B cell (primary cell): ENCODE data around the gene STX5. TPM values are rescaled to one million over a fixed set of nuclear protein-coding genes. Genes with fewer than 3 reads are reported as not detected.
A peak's percentile ranks its signal among the peaks of the same experiment; 100 is the strongest.

Experiments
- ATAC-seq: fragments of 200-7000 bp; cut with Tn5 transposase; one replicate; pipeline ENCODE4 v1.10.0; 2021; ENCODE audit warnings: low read depth, mild to moderate bottlenecking, moderate number of reproducible peaks, moderate library complexity
- CTCF ChIA-PET: fragments of 350-600 bp; sonication (Branson Sonifier 250); formaldehyde crosslinking; loops from one replicate; lab custom pipeline; 2021; ENCODE audit warnings: antibody characterized with exemption, inconsistent platforms; lab: Charles Lee
- POLR2A ChIA-PET: fragments of 350-600 bp; sonication (Branson Sonifier 250); formaldehyde crosslinking; loops from one replicate; lab custom pipeline; 2021; ENCODE audit warnings: antibody characterized with exemption; lab: Charles Lee
- DNase-seq: peaks from one replicate; pipeline ENCODE4 v3.0.0; 2013
- H2AFZ ChIP-seq: 2 replicates; pipeline ENCODE4 v1.6.1; 2012; ENCODE audit warnings: mild to moderate bottlenecking, low read depth, low read length; ENCODE audit not compliant: insufficient read depth, poor library complexity, severe bottlenecking
- H3K27ac ChIP-seq, 2 donors: 1 replicate in 1 of 2; 2 replicates in 1 of 2; pipeline ENCODE4 v1.5.1; 2012 to 2013; ENCODE audit warnings: low read length in 2 of 2, mild to moderate bottlenecking in 2 of 2, moderate library complexity in 1 of 2
- H3K27me3 ChIP-seq, 4 experiments: fragments of 200-600 bp in 1 of 4; sonication (generic) in 1 of 4; replicated peaks in 1 of 4; 1 replicate in 2 of 4; 2 replicates in 2 of 4; pipeline versions ENCODE4 v1.6.1 to v1.7.0; 2013 to 2016; ENCODE audit warnings: low read length in 3 of 4, mild to moderate bottlenecking in 2 of 4, mixed read lengths in 1 of 4, moderate library complexity in 1 of 4; ENCODE audit not compliant: insufficient read depth in 4 of 4, control insufficient read depth in 3 of 4; ENCODE audit errors: control extremely low read depth in 1 of 4
- H3K36me3 ChIP-seq, 2 experiments: replicated peaks in 1 of 2; 1 replicate in 1 of 2; 2 replicates in 1 of 2; pipeline versions ENCODE4 v1.6.1 to v1.7.1; 2013; ENCODE audit warnings: low read length in 1 of 2; ENCODE audit not compliant: insufficient read depth in 2 of 2, control insufficient read depth in 1 of 2; ENCODE audit errors: control extremely low read depth in 1 of 2, extremely low read depth in 1 of 2
- H3K4me1 ChIP-seq, 2 donors: fragments of 200-600 bp in 1 of 2; sonication (generic) in 1 of 2; 1 replicate in 1 of 2; 2 replicates in 1 of 2; pipeline versions ENCODE4 v1.5.1 to v1.6.1; 2013 to 2017; ENCODE audit warnings: low read length in 2 of 2; ENCODE audit not compliant: control insufficient read depth in 2 of 2, insufficient read depth in 2 of 2
- H3K4me2 ChIP-seq: replicated peaks from 2 replicates; pipeline ENCODE3; 2012; ENCODE audit warnings: mild to moderate bottlenecking, low read depth, low read length; ENCODE audit not compliant: poor library complexity, severe bottlenecking
- H3K4me3 ChIP-seq, 5 experiments: fragments of 200-600 bp in 1 of 5; sonication (generic) in 1 of 5; 1 replicate in 3 of 5; 2 replicates in 2 of 5; pipeline versions ENCODE4 v1.5.1 to v1.7.0; 2011 to 2016; ENCODE audit warnings: low read length in 4 of 5, mild to moderate bottlenecking in 4 of 5, low read depth in 2 of 5, control low read depth in 1 of 5, moderate library complexity in 1 of 5; ENCODE audit not compliant: insufficient read depth in 1 of 5; ENCODE audit errors: control extremely low read depth in 1 of 5, extremely low read depth in 1 of 5
- H3K79me2 ChIP-seq: fragments of 200-600 bp; sonication (generic); one replicate; pipeline ENCODE4 v1.6.0; 2016; ENCODE audit warnings: low read length; ENCODE audit not compliant: control insufficient read depth, insufficient read depth
- H3K9ac ChIP-seq: fragments of 200-600 bp; sonication (generic); 2 replicates; pipeline ENCODE4 v1.6.1; 2017; ENCODE audit warnings: mild to moderate bottlenecking, low read length, moderate library complexity
- H3K9me3 ChIP-seq, 3 donors: one replicate each; pipeline versions ENCODE4 v1.6.1 to v1.7.1; 2013; ENCODE audit warnings: low read length in 2 of 3; ENCODE audit not compliant: control insufficient read depth in 2 of 3, insufficient read depth in 1 of 3; ENCODE audit errors: control extremely low read depth in 1 of 3
- H4K20me1 ChIP-seq: 2 replicates; pipeline ENCODE4 v1.6.0; 2012; ENCODE audit warnings: mild to moderate bottlenecking, low read length; ENCODE audit not compliant: insufficient read depth, control insufficient read depth, poor library complexity, severe bottlenecking
- H3K27ac Mint-ChIP-seq: one replicate; pipeline ENCODE4 v1.8.0; 2021; ENCODE audit warnings: mixed read lengths
- H3K27me3 Mint-ChIP-seq: one replicate; pipeline ENCODE4 v1.8.0; 2021; ENCODE audit warnings: mixed read lengths
- H3K4me1 Mint-ChIP-seq: one replicate; pipeline ENCODE4 v1.8.0; 2021; ENCODE audit warnings: mixed read lengths
- H3K4me3 Mint-ChIP-seq: one replicate; pipeline ENCODE4 v1.8.0; 2021; ENCODE audit warnings: mixed read lengths
- H3K9me3 Mint-ChIP-seq: one replicate; pipeline ENCODE4 v1.8.0; 2022; ENCODE audit warnings: mixed read lengths; ENCODE audit not compliant: insufficient read depth
- EZH2 ChIP-seq: IDR thresholded peaks from 2 replicates; pipeline ENCODE4 v1.6.1; 2012; ENCODE audit warnings: borderline replicate concordance, low read depth, mild to moderate bottlenecking, moderate library complexity, low read length; ENCODE audit not compliant: insufficient read depth, poor library complexity, severe bottlenecking
- intact Hi-C: fragments of 100-400 bp; cut with micrococcal nuclease; formaldehyde crosslinking; loops from one replicate; pipeline ENCODE4 v1.10.0; 2022
- polyA plus RNA-seq: library from polyadenylated mRNA; depleted of rRNA; stranded (reverse); fragments of >200 nt; gene quantifications from 2 replicates; pipeline ENCODE4 v1.2.3, GENCODE V29; 2012
- total RNA-seq, 2 donors: library from RNA; stranded (reverse); fragments of 120-200 nt in 1 of 2; gene quantifications; 1 replicate in 1 of 2; 2 replicates in 1 of 2; pipeline versions ENCODE4 v1.2.3 to v1.2.4, GENCODE V29; 2013 to 2022
- TF ChIP-seq, protein P1 (sequence below): fragments of 200-600 bp; IDR thresholded peaks from one replicate; pipeline ENCODE4 v1.8.0; 2022; ENCODE audit warnings: antibody characterized with exemption, mild to moderate bottlenecking

The STX5 gene
- total and polyA plus RNA-seq, 2 donors (not counting 1 experiment from before 2014, with no cell fraction given): 41.0 to 99.1 TPM

DNA sequence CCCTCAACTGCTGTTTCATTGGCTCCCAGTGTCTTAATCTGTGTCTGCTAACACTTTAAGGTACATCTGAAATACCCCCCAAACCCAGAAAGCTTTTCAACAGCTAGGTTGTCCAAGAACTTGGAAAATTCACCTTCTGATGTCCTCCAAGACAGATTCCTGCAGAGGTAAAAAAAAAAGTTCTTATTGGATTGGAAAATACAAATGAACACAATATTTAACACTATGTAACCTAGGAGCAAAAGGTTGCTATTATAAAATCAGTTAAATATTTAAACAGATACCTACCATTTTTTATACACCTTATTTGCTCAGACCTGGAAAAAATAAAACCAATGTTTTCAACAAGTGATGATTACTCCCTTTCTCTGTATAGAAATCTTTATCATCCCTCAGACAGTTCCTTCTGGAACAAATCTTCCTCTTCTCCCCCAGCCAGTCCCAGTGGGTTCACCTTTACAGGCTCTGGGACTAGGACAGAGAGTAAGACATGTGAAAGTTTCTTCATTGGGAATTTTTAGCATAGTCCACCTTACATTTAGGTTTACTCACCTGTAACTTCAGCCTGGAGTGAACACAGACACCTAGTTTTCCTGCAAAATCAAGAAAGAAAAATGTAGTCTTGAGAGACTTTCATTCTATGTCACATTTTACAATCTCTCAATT lies 20.8 kb upstream of the STX5 start:
- no peaks in the 10 kb centered on the region for H3K27me3 Mint-ChIP-seq
- no peak overlapping the region for H3K9ac ChIP-seq
- H3K79me2 ChIP-seq: peaks cover 49% of the 10 kb centered on the region
- intact Hi-C loops: no loop called here
- ChIA-PET CTCF (interaction anchor here (1.1 to 2.2 kb wide), 4 partner anchors 10 to 66 kb away, joined by 4 to 7 read pairs (median 6); no protein-coding TSS in a partner anchor), POLR2A (interaction anchor here (1.0 to 3.5 kb wide), 5 partner anchors 10 to 98 kb away, joined by 3 to 24 read pairs (median 4); partner anchors contain the start of genes STX5, WDR74 and ZBTB3)
- H3K27me3 ChIP-seq: no peaks in the 10 kb centered on the region
- peaks cover 39 to 56% of the 10 kb centered on the region in 2 donors for H3K4me1 ChIP-seq
- no peak for ATAC-seq
- H3K4me3 Mint-ChIP-seq: no peak overlapping the region
- H3K9me3 Mint-ChIP-seq: no peaks in the 10 kb centered on the region
- peak overlapping the region in 1 of 2 donors; percentile 84 for H3K27ac ChIP-seq
- no peak for DNase-seq
- H4K20me1 ChIP-seq: peaks cover 26% of the 10 kb centered on the region
- peak overlapping the region; percentile 2 for H3K27ac Mint-ChIP-seq
- no peak overlapping the region for H3K4me3 ChIP-seq
- H3K4me2 ChIP-seq: no peak overlapping the region
- H3K9me3 ChIP-seq: no peaks in the 10 kb centered on the region
- peaks cover 17 to 39% of the 10 kb centered on the region in 2 experiments for H3K36me3 ChIP-seq
- TF ChIP-seq EZH2: no peak
- TF ChIP-seq, protein P1, sequence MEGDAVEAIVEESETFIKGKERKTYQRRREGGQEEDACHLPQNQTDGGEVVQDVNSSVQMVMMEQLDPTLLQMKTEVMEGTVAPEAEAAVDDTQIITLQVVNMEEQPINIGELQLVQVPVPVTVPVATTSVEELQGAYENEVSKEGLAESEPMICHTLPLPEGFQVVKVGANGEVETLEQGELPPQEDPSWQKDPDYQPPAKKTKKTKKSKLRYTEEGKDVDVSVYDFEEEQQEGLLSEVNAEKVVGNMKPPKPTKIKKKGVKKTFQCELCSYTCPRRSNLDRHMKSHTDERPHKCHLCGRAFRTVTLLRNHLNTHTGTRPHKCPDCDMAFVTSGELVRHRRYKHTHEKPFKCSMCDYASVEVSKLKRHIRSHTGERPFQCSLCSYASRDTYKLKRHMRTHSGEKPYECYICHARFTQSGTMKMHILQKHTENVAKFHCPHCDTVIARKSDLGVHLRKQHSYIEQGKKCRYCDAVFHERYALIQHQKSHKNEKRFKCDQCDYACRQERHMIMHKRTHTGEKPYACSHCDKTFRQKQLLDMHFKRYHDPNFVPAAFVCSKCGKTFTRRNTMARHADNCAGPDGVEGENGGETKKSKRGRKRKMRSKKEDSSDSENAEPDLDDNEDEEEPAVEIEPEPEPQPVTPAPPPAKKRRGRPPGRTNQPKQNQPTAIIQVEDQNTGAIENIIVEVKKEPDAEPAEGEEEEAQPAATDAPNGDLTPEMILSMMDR: no peak
- H3K4me1 Mint-ChIP-seq: peaks cover 57% of the 10 kb centered on the region
- no peak overlapping the region for H2AFZ ChIP-seq
